ENCODE data around the gene ERMARD.

The ERMARD gene

GRCh38 chr6:169775321-169775720 is 23.9 kb downstream of the ERMARD start:
- no peak overlapping the region for H3K4me3 ChIP-seq (ENCODE audit: low read depth, low read length)
- no peak for TF ChIP-seq CTCF (IDR thresholded peaks at IDR 0.05; ENCODE audit: low read depth, low read length, missing control alignments)
- DNase-seq (ENCODE audit: low read depth): no peak

DNA sequence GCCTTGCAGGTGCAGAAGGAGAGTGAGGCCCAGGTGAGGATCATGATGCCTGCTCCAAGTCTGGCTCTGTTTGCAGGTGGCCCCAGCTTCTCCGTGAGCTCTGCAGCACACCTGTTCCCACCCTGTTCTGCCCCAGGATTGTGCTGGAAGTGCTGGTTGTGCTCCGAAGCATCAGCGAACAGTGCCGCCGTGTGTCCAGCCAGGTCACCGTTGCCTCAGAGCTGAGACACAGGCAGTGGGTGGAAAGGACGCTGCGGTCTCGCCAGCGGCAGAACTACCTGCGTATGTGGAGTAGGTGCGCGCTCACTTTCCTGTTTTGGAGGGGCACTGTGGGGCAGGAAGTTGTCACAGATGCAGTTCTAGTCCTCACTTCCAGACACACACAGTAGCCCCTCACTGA is 25.0 kb downstream of the ERMARD start:
- no peak overlapping the region for H3K4me3 ChIP-seq (ENCODE audit: low read depth, low read length)
- no peak for DNase-seq (ENCODE audit: low read depth)
- TF ChIP-seq CTCF (IDR thresholded peaks at IDR 0.05; ENCODE audit: low read depth, low read length, missing control alignments): no peak

- no peak for DNase-seq (ENCODE audit: low read depth)
- H3K4me3 ChIP-seq (ENCODE audit: low read depth, low read length): no peak overlapping the region
- TF ChIP-seq CTCF (IDR thresholded peaks at IDR 0.05; ENCODE audit: low read depth, low read length, missing control alignments): no peak
Measured at GRCh38 chr6:169777896-169778295, 26.5 kb downstream of the ERMARD start.

DNA sequence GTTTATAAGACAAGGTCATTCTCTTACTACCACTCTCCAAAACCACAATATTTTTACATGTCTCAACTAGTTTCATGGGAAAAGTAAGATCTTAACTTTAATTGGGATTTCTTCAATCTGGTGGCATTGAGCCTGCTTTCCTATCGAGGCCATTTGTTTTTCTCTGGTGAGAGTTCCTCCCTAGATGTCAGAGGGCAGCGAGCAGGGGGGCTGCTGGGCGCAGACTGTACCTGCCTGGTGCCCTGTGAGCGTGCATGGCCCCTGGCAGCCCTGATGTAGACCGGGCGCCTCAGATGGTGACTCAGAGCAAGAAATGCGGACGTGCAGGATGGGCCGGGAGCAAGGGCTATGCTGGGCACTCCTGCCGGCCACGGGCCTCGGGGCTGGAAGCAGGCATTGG is 27.2 kb downstream of the ERMARD start:
- no peak for TF ChIP-seq CTCF (IDR thresholded peaks at IDR 0.05; ENCODE audit: low read depth, low read length, missing control alignments)
- no peak for DNase-seq (ENCODE audit: low read depth)
- H3K4me3 ChIP-seq (ENCODE audit: low read depth, low read length): no peak overlapping the region

DNA sequence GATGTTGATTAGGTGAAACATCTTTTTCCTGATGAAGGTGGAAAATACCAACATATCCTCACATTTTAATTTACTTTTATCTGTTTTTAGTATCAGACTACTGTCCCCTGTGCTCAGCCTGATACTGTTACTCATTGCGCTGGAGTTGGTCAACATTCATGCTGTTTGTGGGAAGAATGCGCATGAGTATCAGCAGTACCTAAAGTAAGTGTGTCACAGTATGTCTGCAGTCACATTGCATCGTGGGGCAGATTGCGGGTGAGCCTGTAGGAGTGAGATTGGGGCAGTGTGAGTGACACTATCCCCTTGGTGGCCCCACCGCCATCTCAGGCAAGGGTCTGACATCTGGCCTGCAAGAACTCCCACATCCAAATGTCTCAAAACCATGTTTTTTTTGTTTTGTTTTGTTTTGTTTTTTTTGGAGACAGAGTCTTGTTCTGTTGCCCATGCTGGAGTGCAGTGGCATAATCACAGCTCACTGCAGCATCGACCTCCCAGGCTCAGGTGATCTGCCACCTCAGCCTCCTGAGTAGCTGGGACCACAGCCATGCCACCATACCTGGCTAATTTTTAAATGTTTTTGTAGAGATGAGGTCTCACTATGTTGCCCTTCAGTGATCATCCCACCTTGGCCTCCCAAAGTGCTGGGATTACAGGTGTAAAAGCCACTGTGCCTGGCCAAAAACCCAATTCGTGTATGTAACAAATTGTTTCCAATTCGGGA is 27.8 kb downstream of the ERMARD start:
- H3K4me3 ChIP-seq (ENCODE audit: low read depth, low read length): no peak overlapping the region
- DNase-seq (ENCODE audit: low read depth): no peak
- TF ChIP-seq CTCF (IDR thresholded peaks at IDR 0.05; ENCODE audit: low read depth, low read length, missing control alignments): no peak

DNA sequence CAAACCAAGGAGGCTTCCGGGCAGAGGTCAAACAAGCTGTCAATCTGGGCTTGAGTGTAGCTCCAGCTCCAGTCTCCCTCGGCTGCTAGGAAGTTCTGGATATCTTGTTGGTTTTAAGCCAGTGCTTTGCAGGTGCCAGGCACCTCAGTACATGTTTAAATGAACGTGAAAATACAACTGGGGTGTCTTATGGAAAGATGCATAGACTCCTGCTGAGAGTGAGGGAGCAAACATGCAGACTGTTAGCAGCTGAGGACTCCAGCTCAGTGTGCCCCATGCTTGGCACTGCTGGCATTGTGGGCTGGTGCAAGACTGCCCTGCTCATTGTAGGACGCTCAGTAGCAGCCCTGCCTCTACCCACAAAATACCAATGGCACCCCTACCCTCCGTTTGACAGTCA is 28.5 kb downstream of the ERMARD start:
- no peak overlapping the region for H3K4me3 ChIP-seq (ENCODE audit: low read depth, low read length)
- no peak for TF ChIP-seq CTCF (IDR thresholded peaks at IDR 0.05; ENCODE audit: low read depth, low read length, missing control alignments)
- DNase-seq (ENCODE audit: low read depth): no peak

GRCh38 chr6:169780571-169781091 is 29.2 kb downstream of the ERMARD start:
- H3K4me3 ChIP-seq (ENCODE audit: low read depth, low read length): no peak overlapping the region
- no peak for DNase-seq (ENCODE audit: low read depth)
- TF ChIP-seq CTCF (IDR thresholded peaks at IDR 0.05; ENCODE audit: low read depth, low read length, missing control alignments): no peak
